Activated CD4-positive, alpha-beta memory T cell treated with anti-CD3 and anti-CD28 coated beads for 36 hours (primary cell): ENCODE measurements around the gene CPA4. TPM values are rescaled to one million over a fixed set of nuclear protein-coding genes. Genes with fewer than 3 reads are reported as not detected.
A peak's percentile ranks its signal among the peaks of the same experiment; 100 is the strongest.

Source experiments
- CTCF ChIA-PET: fragments of 350-600 bp; sonication (Branson Sonifier 250); formaldehyde crosslinking; loops from one replicate; lab custom pipeline; 2021; ENCODE audit warnings: antibody characterized with exemption, inconsistent platforms; lab: Charles Lee
- POLR2A ChIA-PET: fragments of 350-600 bp; sonication (Branson Sonifier 250); formaldehyde crosslinking; loops from one replicate; lab custom pipeline; 2021; ENCODE audit warnings: antibody characterized with exemption; lab: Charles Lee
- DNase-seq: peaks from one replicate; pipeline ENCODE4 v3.0.0-alpha.2; 2020
- H3K27ac Mint-ChIP-seq: one replicate; pipeline ENCODE4 v1.8.0; 2021; ENCODE audit warnings: mixed read lengths
- H3K27me3 Mint-ChIP-seq: one replicate; pipeline ENCODE4 v1.8.0; 2021; ENCODE audit warnings: mixed read lengths
- H3K36me3 Mint-ChIP-seq: one replicate; pipeline ENCODE4 v1.8.0; 2021; ENCODE audit warnings: mixed read lengths
- H3K4me1 Mint-ChIP-seq: one replicate; pipeline ENCODE4 v1.8.0; 2021; ENCODE audit warnings: low read depth, mixed read lengths
- H3K4me3 Mint-ChIP-seq: one replicate; pipeline ENCODE4 v1.8.0; 2021; ENCODE audit warnings: mild to moderate bottlenecking, mixed read lengths
- H3K9me3 Mint-ChIP-seq: one replicate; pipeline ENCODE4 v1.8.0; 2021; ENCODE audit warnings: mixed read lengths
- intact Hi-C: fragments of 100-400 bp; cut with micrococcal nuclease; formaldehyde crosslinking; loops from one replicate; pipeline ENCODE4 v1.15.1; 2023
- total RNA-seq, 2 experiments: library from RNA; stranded (reverse); gene quantifications; one replicate each; pipeline ENCODE4 v1.2.3, GENCODE V29; 2021

CPA4 gene
- total RNA-seq, 2 experiments from 2014 or later = 0.45 to 0.90 TPM

DNA sequence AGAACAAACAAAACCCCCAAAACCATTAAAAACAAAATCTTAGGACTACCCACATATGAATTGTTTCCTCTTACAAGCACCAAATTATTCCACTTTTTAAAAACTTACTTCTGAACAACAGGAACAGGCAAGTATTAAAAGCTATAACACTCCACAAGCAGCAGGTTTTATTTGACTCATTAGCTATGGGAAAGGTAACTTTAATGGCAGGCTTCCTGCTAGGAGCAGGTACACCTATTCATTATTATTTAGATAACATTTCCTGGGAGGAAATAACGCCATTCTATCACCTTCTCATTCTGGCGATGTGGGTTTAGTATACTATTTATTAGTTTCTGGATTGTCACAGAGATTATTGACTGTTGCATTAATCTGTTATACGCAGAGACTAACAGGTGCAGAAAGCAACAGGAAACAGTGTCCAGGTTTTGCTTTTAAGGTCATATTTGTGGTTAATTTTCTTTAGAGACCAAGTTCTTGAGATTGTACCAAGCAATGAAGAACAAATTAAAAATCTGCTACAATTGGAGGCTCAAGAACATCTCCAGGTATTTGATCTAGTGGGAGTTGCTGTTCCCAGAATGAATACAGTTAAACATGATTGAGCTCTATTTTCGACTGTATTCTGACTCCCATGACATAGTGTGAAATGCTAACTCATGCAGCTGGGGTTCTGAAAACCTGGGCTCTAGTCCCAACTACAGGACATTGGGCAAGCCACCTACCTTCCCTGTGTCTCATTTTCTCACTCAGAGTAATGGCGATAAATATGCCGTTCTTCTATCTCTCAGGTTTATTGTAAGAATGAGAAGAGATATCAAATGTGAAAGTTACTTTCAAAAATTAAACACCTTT lies 24.3 kb upstream of the CPA4 start:
- ChIA-PET CTCF (no interaction called here), POLR2A (no interaction called here)
- no peaks in the 10 kb centered on the region for H3K4me1 Mint-ChIP-seq

DNA sequence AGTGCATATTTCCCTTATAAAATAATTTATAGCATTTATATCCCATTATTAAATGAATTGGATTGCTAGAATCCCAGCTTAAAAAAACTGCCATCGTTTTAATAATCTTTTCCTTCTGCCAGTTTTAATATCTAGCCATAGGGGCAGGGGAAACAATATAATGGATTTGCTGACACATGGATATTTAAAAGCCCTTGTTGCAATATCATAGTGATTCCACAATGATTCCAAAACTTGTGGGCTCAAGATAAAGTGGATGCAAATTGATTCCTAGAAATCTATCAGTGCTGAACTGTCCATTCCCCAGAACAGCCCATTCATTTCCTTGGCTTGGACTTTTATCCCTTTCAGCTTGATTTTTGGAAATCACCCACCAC lies 23.7 kb upstream of the CPA4 start:
- no peak for DNase-seq
- H3K9me3 Mint-ChIP-seq = no peaks in the 10 kb centered on the region
- ChIA-PET POLR2A (no interaction called here), CTCF (no interaction called here)
- intact Hi-C loops = no loop called here
- H3K27me3 Mint-ChIP-seq = peaks cover 14% of the 10 kb centered on the region
- no peaks in the 10 kb centered on the region for H3K4me1 Mint-ChIP-seq
- H3K36me3 Mint-ChIP-seq = no peaks in the 10 kb centered on the region
- H3K4me3 Mint-ChIP-seq = no peak overlapping the region
- H3K27ac Mint-ChIP-seq = no peak overlapping the region

More for the DNA sequence above, 24.3 kb upstream of the CPA4 start:
- no peak for DNase-seq
- intact Hi-C loops = no loop called here
- H3K27ac Mint-ChIP-seq = no peak overlapping the region
- peaks cover 11% of the 10 kb centered on the region for H3K27me3 Mint-ChIP-seq
- no peaks in the 10 kb centered on the region for H3K9me3 Mint-ChIP-seq
- H3K36me3 Mint-ChIP-seq = no peaks in the 10 kb centered on the region
- H3K4me3 Mint-ChIP-seq = no peak overlapping the region

GRCh38 chr7:130270947-130271800 lies 21.8 kb upstream of the CPA4 start:
- no peak overlapping the region for H3K4me3 Mint-ChIP-seq
- peaks cover 19% of the 10 kb centered on the region for H3K27me3 Mint-ChIP-seq
- CTCF ChIA-PET = no interaction called here
- H3K27ac Mint-ChIP-seq = no peak overlapping the region
- peaks cover 10% of the 10 kb centered on the region for H3K4me1 Mint-ChIP-seq
- POLR2A ChIA-PET = no interaction called here
- no peaks in the 10 kb centered on the region for H3K9me3 Mint-ChIP-seq
- intact Hi-C loops = loop anchor here (10.0 kb wide), 1 partner anchor 964 kb away; no protein-coding TSS in a partner anchor
- no peaks in the 10 kb centered on the region for H3K36me3 Mint-ChIP-seq
- DNase-seq = no peak

- Mint-ChIP-seq H3K4me1 (peaks cover 23% of the 10 kb centered on the region), H3K9me3 (no peaks in the 10 kb centered on the region), H3K27ac (no peak overlapping the region), H3K27me3 (peaks cover 19% of the 10 kb centered on the region), H3K4me3 (no peak overlapping the region), H3K36me3 (no peaks in the 10 kb centered on the region)
- DNase-seq = no peak
- ChIA-PET POLR2A (interaction anchor here (1.1 to 1.3 kb wide), 2 partner anchors 66 to 67 kb away, joined by 3 to 4 read pairs; partner anchors contain the start of gene TMEM209), CTCF (no interaction called here)
- intact Hi-C loops = loop anchor here (10.0 kb wide), 1 partner anchor 962 kb away; no protein-coding TSS in a partner anchor
Measured at GRCh38 chr7:130272381-130273080, 20.4 kb upstream of the CPA4 start.

- Mint-ChIP-seq H3K27ac (no peak overlapping the region), H3K27me3 (peaks cover 19% of the 10 kb centered on the region), H3K4me3 (no peak overlapping the region), H3K9me3 (no peaks in the 10 kb centered on the region), H3K36me3 (no peaks in the 10 kb centered on the region), H3K4me1 (peaks cover 31% of the 10 kb centered on the region)
- ChIA-PET CTCF (no interaction called here), POLR2A (interaction anchor here (1.1 to 1.3 kb wide), 2 partner anchors 67 to 68 kb away, joined by 3 to 4 read pairs; partner anchors contain the start of gene TMEM209)
- intact Hi-C loops = loop anchor here (10.0 kb wide), 1 partner anchor 961 kb away; no protein-coding TSS in a partner anchor
- peak; percentile 31 for DNase-seq
Measured at GRCh38 chr7:130273081-130273932, 19.7 kb upstream of the CPA4 start.

- Mint-ChIP-seq H3K27me3 (peaks cover 19% of the 10 kb centered on the region), H3K36me3 (no peaks in the 10 kb centered on the region), H3K4me3 (no peak overlapping the region), H3K4me1 (peaks cover 31% of the 10 kb centered on the region), H3K9me3 (no peaks in the 10 kb centered on the region), H3K27ac (no peak overlapping the region)
- ChIA-PET POLR2A (interaction anchor here (1.3 kb wide), 1 partner anchor 69 kb away, joined by 4 read pairs; the partner anchor contains the start of gene TMEM209), CTCF (no interaction called here)
- intact Hi-C loops = loop anchor here (10.0 kb wide), 1 partner anchor 961 kb away; no protein-coding TSS in a partner anchor
- DNase-seq = no peak
Measured at GRCh38 chr7:130273933-130274255, 19.1 kb upstream of the CPA4 start.

DNA sequence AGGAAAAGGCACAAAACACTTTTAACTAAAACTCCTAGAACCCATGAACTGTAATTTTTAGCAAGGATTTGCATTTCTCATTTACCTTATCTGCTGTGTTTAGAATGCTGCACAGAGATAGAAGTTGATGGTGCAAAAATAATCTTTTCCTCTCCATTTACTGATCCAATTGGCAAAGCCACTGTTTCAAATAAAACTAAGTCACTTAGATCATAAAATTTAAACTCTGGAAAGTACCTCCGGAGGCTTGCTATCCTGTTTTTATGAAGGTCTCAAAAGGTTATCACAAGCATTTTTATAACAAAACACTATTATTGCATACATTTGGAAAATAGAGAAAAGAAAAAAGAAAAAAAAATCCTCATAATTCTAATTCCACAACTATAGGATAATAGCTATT lies 18.7 kb upstream of the CPA4 start:
- intact Hi-C loops = loop anchor here (10.0 kb wide), 1 partner anchor 961 kb away; no protein-coding TSS in a partner anchor
- H3K36me3 Mint-ChIP-seq = no peaks in the 10 kb centered on the region
- ChIA-PET POLR2A (no interaction called here), CTCF (no interaction called here)
- H3K9me3 Mint-ChIP-seq = no peaks in the 10 kb centered on the region
- H3K27ac Mint-ChIP-seq = no peak overlapping the region
- no peak for DNase-seq
- H3K27me3 Mint-ChIP-seq = peaks cover 19% of the 10 kb centered on the region
- H3K4me1 Mint-ChIP-seq = peaks cover 31% of the 10 kb centered on the region
- H3K4me3 Mint-ChIP-seq = no peak overlapping the region

GRCh38 chr7:130274983-130275591 lies 17.9 kb upstream of the CPA4 start:
- POLR2A ChIA-PET = no interaction called here
- intact Hi-C loops = loop anchor here (5.0 to 10.0 kb wide), 2 partner anchors 167 to 960 kb away; partner anchors contain the start of gene CEP41
- peaks cover 19% of the 10 kb centered on the region for H3K27me3 Mint-ChIP-seq
- CTCF ChIA-PET = no interaction called here
- peaks cover 31% of the 10 kb centered on the region for H3K4me1 Mint-ChIP-seq
- no peak overlapping the region for H3K4me3 Mint-ChIP-seq
- no peaks in the 10 kb centered on the region for H3K36me3 Mint-ChIP-seq
- DNase-seq = no peak
- no peaks in the 10 kb centered on the region for H3K9me3 Mint-ChIP-seq
- no peak overlapping the region for H3K27ac Mint-ChIP-seq

DNA sequence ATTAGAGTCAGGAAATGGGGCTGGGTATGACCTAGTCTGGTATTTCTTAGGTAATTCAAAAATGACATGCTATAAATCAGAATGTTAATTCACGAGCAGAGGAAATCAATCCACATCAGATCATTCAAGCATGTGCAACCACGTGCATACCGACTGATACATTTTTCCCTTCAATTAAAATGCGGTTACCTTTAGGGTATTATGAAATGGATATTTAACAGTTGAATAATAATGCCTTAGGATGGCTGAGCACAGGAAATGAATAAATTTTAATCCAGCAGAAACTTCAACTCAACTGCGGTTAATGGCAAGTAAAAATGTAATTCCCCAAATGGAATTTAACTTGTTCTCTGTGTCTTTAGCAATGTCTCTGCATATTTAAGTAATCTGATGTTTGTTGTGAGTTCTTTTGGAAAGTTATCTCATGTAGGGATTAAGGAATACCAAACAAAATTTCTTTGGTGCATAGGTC lies 17.1 kb upstream of the CPA4 start:
- H3K4me3 Mint-ChIP-seq = no peak overlapping the region
- no peak for DNase-seq
- ChIA-PET CTCF (no interaction called here), POLR2A (no interaction called here)
- no peaks in the 10 kb centered on the region for H3K36me3 Mint-ChIP-seq
- no peaks in the 10 kb centered on the region for H3K9me3 Mint-ChIP-seq
- H3K27me3 Mint-ChIP-seq = peaks cover 19% of the 10 kb centered on the region
- H3K4me1 Mint-ChIP-seq = peaks cover 31% of the 10 kb centered on the region
- peak overlapping the region; percentile 83 for H3K27ac Mint-ChIP-seq
- intact Hi-C loops = loop anchor here (2.0 to 10.0 kb wide), 3 partner anchors 33 to 959 kb away; partner anchors contain the start of gene CEP41
